Lower leg skin (tissue), 3 donors: ENCODE measurements around the gene TPO.

Experiments used
- CTCF ChIP-seq, 3 donors: fragments of 450-650 bp; IDR thresholded peaks; one replicate each; pipeline ENCODE4 v1.5.1; 2016; ENCODE audit warnings: antibody characterized with exemption in 3 of 3, mild to moderate bottlenecking in 3 of 3, moderate library complexity in 2 of 3
- POLR2A ChIP-seq, 2 donors: fragments of 450-650 bp; IDR thresholded peaks; one replicate each; pipeline ENCODE4 v1.6.1; 2016 to 2017; ENCODE audit warnings: antibody characterized with exemption in 2 of 2, mild to moderate bottlenecking in 1 of 2, moderate library complexity in 1 of 2

- no peak for TF ChIP-seq POLR2A (IDR thresholded peaks at IDR 0.05)
- TF ChIP-seq CTCF (IDR thresholded peaks at IDR 0.05) = no peak
These were observed 7.7 kb downstream of the TPO start for GRCh38 chr2:1420746-1421480.
